Body of pancreas (tissue), 4 donors: ENCODE data around the gene ATP6V1B1.

Source experiments
- CTCF ChIP-seq, 7 experiments: fragments of 450-650 bp in 4 of 7; fragments of 200-600 bp in 3 of 7; sonication (generic) in 3 of 7; IDR thresholded peaks; one replicate each; pipeline ENCODE4 v1.5.1; 2016 to 2019; ENCODE audit warnings: antibody characterized with exemption in 7 of 7
- POLR2A ChIP-seq, 3 donors: fragments of 450-650 bp; IDR thresholded peaks; one replicate each; pipeline ENCODE4 v1.6.1; 2016; ENCODE audit warnings: antibody characterized with exemption in 3 of 3, mild to moderate bottlenecking in 2 of 3

GRCh38 chr2:70930371-70931329, 5.0 kb upstream of the ATP6V1B1 start:
- TF ChIP-seq CTCF (IDR thresholded peaks at IDR 0.05) (no peak), POLR2A (IDR thresholded peaks at IDR 0.05) (no peak)
